WTC11 (cell line): ENCODE measurements around the gene LDLRAD4. TPM values are rescaled to one million over a fixed set of nuclear protein-coding genes. Genes with fewer than 3 reads are reported as not detected.

Experiments
- ATAC-seq: fragments of 200-7000 bp; cut with Tn5 transposase; 2 replicates; pipeline ENCODE4 v1.10.0; 2021; ENCODE audit warnings: mild to moderate bottlenecking, moderate library complexity
- CTCF ChIA-PET: fragments of 300-600 bp; sonication (Branson Sonifier 250); formaldehyde crosslinking; loops from one replicate; lab custom pipeline; 2021; ENCODE audit warnings: antibody characterized with exemption; lab: Charles Lee
- POLR2A ChIA-PET: fragments of 350-600 bp; sonication (Branson Sonifier 250); formaldehyde crosslinking; loops from one replicate; lab custom pipeline; 2021; ENCODE audit warnings: antibody characterized with exemption; lab: Charles Lee
- DNase-seq: peaks from one replicate; pipeline ENCODE4 v3.0.0; 2021; ENCODE audit warnings: low spot score
- H3K27ac Mint-ChIP-seq: 2 replicates; pipeline ENCODE4 v1.8.0; 2021; ENCODE audit warnings: mixed read lengths
- H3K27me3 Mint-ChIP-seq: 2 replicates; pipeline ENCODE4 v1.8.0; 2021; ENCODE audit warnings: low read depth, mild to moderate bottlenecking, moderate library complexity, mixed read lengths
- H3K36me3 Mint-ChIP-seq: 2 replicates; pipeline ENCODE4 v1.8.0; 2021; ENCODE audit warnings: mixed read lengths
- H3K4me1 Mint-ChIP-seq: 2 replicates; pipeline ENCODE4 v1.8.0; 2022; ENCODE audit warnings: mixed read lengths
- H3K4me3 Mint-ChIP-seq: 2 replicates; pipeline ENCODE4 v1.8.0; 2021; ENCODE audit warnings: mild to moderate bottlenecking, moderate library complexity, mixed read lengths
- H3K9me3 Mint-ChIP-seq: 2 replicates; pipeline ENCODE4 v1.8.0; 2021; ENCODE audit warnings: mixed read lengths
- AFF4 ChIP-seq: sonication (generic); formaldehyde crosslinking; IDR thresholded peaks from 2 replicates; pipeline ENCODE4 v1.8.1; 2023; ENCODE audit warnings: mild to moderate bottlenecking, missing genetic modification reagents, borderline replicate concordance
- ARID4B ChIP-seq: sonication (generic); formaldehyde crosslinking; IDR thresholded peaks from 2 replicates; pipeline ENCODE4 v1.8.0; 2023; ENCODE audit warnings: missing genetic modification reagents, mild to moderate bottlenecking, borderline replicate concordance
- ERG ChIP-seq: fragments of 250-450 bp; sonication (Bioruptor Pico); IDR thresholded peaks from 2 replicates; pipeline ENCODE4 v1.8.0; 2021; ENCODE audit warnings: mild to moderate bottlenecking
- ESRRA ChIP-seq: sonication (generic); formaldehyde crosslinking; IDR thresholded peaks from 2 replicates; pipeline ENCODE4 v1.8.1; 2022; ENCODE audit warnings: mild to moderate bottlenecking, missing genetic modification reagents, borderline replicate concordance
- ETV6 ChIP-seq: sonication (generic); formaldehyde crosslinking; IDR thresholded peaks from 2 replicates; pipeline ENCODE4 v1.8.1; 2022; ENCODE audit warnings: mild to moderate bottlenecking, missing genetic modification reagents
- FOXJ3 ChIP-seq: sonication (generic); formaldehyde crosslinking; IDR thresholded peaks from 2 replicates; pipeline ENCODE4 v1.9.0; 2021; ENCODE audit warnings: missing genetic modification reagents, mild to moderate bottlenecking, borderline replicate concordance
- GRHL2 ChIP-seq: fragments of 250-450 bp; sonication (Bioruptor Pico); IDR thresholded peaks from 2 replicates; pipeline ENCODE4 v1.8.0; 2022; ENCODE audit warnings: mild to moderate bottlenecking, moderate library complexity; ENCODE audit not compliant: insufficient replicate concordance, severe bottlenecking
- GTF2I ChIP-seq: fragments of 250-450 bp; sonication (Bioruptor Pico); conservative IDR thresholded peaks from 2 replicates; pipeline ENCODE4 v1.4.0; 2021; ENCODE audit warnings: mild to moderate bottlenecking
- SOX15 ChIP-seq: fragments of 250-450 bp; sonication (Bioruptor Pico); IDR thresholded peaks from 2 replicates; pipeline ENCODE4 v1.9.0; 2021; ENCODE audit warnings: mild to moderate bottlenecking
- SP1 ChIP-seq: sonication (generic); formaldehyde crosslinking; conservative IDR thresholded peaks from 2 replicates; pipeline ENCODE4 v1.8.1; 2022; ENCODE audit warnings: missing genetic modification reagents
- ZNF232 ChIP-seq: sonication (generic); formaldehyde crosslinking; IDR thresholded peaks from 2 replicates; pipeline ENCODE4 v1.8.0; 2022; ENCODE audit warnings: mild to moderate bottlenecking, missing genetic modification reagents
- total RNA-seq: library from RNA; stranded (reverse); gene quantifications from 3 replicates; pipeline ENCODE4 v1.2.3, GENCODE V29; 2021

LDLRAD4 gene
- total RNA-seq, 1 experiment from 2014 or later = 6.2 TPM

- no peak for TF ChIP-seq FOXJ3 (CRISPR knock-in tag)
- no peak for TF ChIP-seq GRHL2 (CRISPR knock-in tag)
- TF ChIP-seq ERG (CRISPR knock-in tag) = no peak
- TF ChIP-seq ETV6 (CRISPR knock-in tag) = no peak
- no peak for TF ChIP-seq SOX15 (CRISPR knock-in tag)
- TF ChIP-seq ZNF232 (CRISPR knock-in tag) = no peak
- TF ChIP-seq, all 79 proteins: peak for 0
Observed at GRCh38 chr18:13502585-13502984, 284.0 kb downstream of the LDLRAD4 start (continued).

GRCh38 chr18:13503836-13504235 lies 285.3 kb downstream of the LDLRAD4 start:
- ATAC-seq = no peak

GRCh38 chr18:13505780-13506345 lies 287.3 kb downstream of the LDLRAD4 start:
- H3K9me3 Mint-ChIP-seq = peaks cover 6% of the 10 kb centered on the region; the same call in 1 of the 2 replicates
- TF ChIP-seq ESRRA (no peak), ARID4B (CRISPR knock-in tag) (no peak), SP1 (no peak), ETV6 (CRISPR knock-in tag) (no peak), AFF4 (no peak), ZNF232 (CRISPR knock-in tag) (no peak)
- ATAC-seq (no peak), DNase-seq (no peak)
- H3K4me3 Mint-ChIP-seq = no peak overlapping the region
- no peak overlapping the region for H3K27ac Mint-ChIP-seq
- ChIA-PET CTCF (interaction anchor here (0.8 kb wide), 1 partner anchor 18 kb away, joined by 3 read pairs; no protein-coding TSS in a partner anchor), POLR2A (no interaction called here)
- H3K36me3 Mint-ChIP-seq = no peaks in the 10 kb centered on the region
- H3K4me1 Mint-ChIP-seq = peaks cover 25% of the 10 kb centered on the region
- H3K27me3 Mint-ChIP-seq = peaks cover 5% of the 10 kb centered on the region; the same call in 1 of the 2 replicates

More at GRCh38 chr18:13503836-13504235, 285.3 kb downstream of the LDLRAD4 start:
- peaks cover 12% of the 10 kb centered on the region for H3K36me3 Mint-ChIP-seq
- H3K27me3 Mint-ChIP-seq = peaks cover 16% of the 10 kb centered on the region
- CTCF ChIA-PET = no interaction called here
- TF ChIP-seq GTF2I (CRISPR knock-in tag) = no peak
- TF ChIP-seq, all 79 proteins: peak for 0
- no peak for DNase-seq
- Mint-ChIP-seq H3K9me3 (peaks cover 17% of the 10 kb centered on the region), H3K4me1 (peaks cover 43% of the 10 kb centered on the region), H3K27ac (no peak overlapping the region), H3K4me3 (no peak overlapping the region)
- POLR2A ChIA-PET = no interaction called here
